Liver (tissue), 3 donors: ENCODE data around the gene PODNL1.

ENCODE experiments used
- CTCF ChIP-seq: fragments of 150-350 bp; IDR thresholded peaks from 2 replicates; pipeline ENCODE4 v1.5.1; 2017; ENCODE audit warnings: improper control_type of control experiment, low read depth, low read length; ENCODE audit not compliant: missing input control
- GABPA ChIP-seq, 2 donors: IDR thresholded peaks in 1 of 2; conservative IDR thresholded peaks in 1 of 2; 2 replicates each; pipeline ENCODE4 v1.6.1; 2016; ENCODE audit warnings: antibody characterized with exemption in 2 of 2, mild to moderate bottlenecking in 1 of 2, moderate library complexity in 1 of 2
- TAF1 ChIP-seq: conservative IDR thresholded peaks from 2 replicates; pipeline ENCODE4 v1.6.1; 2016; ENCODE audit warnings: antibody characterized with exemption, mild to moderate bottlenecking
- YY1 ChIP-seq: IDR thresholded peaks from 2 replicates; pipeline ENCODE4 v1.6.1; 2016; ENCODE audit warnings: antibody characterized with exemption, mild to moderate bottlenecking
- donor health status: healthy.
- donor health status: healthy.

GRCh38 chr19:13981467-13981866 is 43.2 kb upstream of the PODNL1 start:
- TF ChIP-seq CTCF (no peak), GABPA (IDR thresholded peaks at IDR 0.05 in 1 of 2, conservative IDR thresholded peaks at IDR 0.05 in 1 of 2) (no peak), YY1 (no peak), TAF1 (no peak)
